Neural cell (in vitro differentiated cells): ENCODE results near the gene SPINK7.

Experiments
- CTCF ChIP-seq: fragments of 450-650 bp; IDR thresholded peaks from 2 replicates; pipeline ENCODE4 v1.5.1; 2014; ENCODE audit warnings: antibody characterized with exemption, mild to moderate bottlenecking, moderate library complexity; ENCODE audit not compliant: poor library complexity, severe bottlenecking
- EP300 ChIP-seq: fragments of 450-650 bp; conservative IDR thresholded peaks from 2 replicates; pipeline ENCODE4 v1.6.1; 2014; ENCODE audit warnings: antibody characterized with exemption, mild to moderate bottlenecking, moderate library complexity; ENCODE audit not compliant: poor library complexity, severe bottlenecking
- EZH2 ChIP-seq: fragments of 200-600, 300-800 bp; shearing (Covaris generic), sonication (generic); IDR thresholded peaks from 2 replicates; pipeline ENCODE4 v1.6.1; 2014; ENCODE audit warnings: antibody characterized with exemption, low read length, borderline replicate concordance, mild to moderate bottlenecking; ENCODE audit not compliant: insufficient read depth, poor library complexity, severe bottlenecking
- MXI1 ChIP-seq: fragments of 450-650 bp; conservative IDR thresholded peaks from 2 replicates; pipeline ENCODE4 v1.6.1; 2014; ENCODE audit warnings: antibody characterized with exemption, mild to moderate bottlenecking; ENCODE audit not compliant: poor library complexity, severe bottlenecking
- POLR2AphosphoS5 ChIP-seq: IDR thresholded peaks from 2 replicates; pipeline ENCODE4 v1.6.1; 2012
- RAD21 ChIP-seq: fragments of 450-650 bp; conservative IDR thresholded peaks from 2 replicates; pipeline ENCODE4 v1.6.1; 2014; ENCODE audit warnings: antibody characterized with exemption, mild to moderate bottlenecking, moderate library complexity
- REST ChIP-seq: IDR thresholded peaks from 2 replicates; pipeline ENCODE4 v1.6.1; 2012; ENCODE audit warnings: borderline replicate concordance
- SMC3 ChIP-seq: fragments of 450-650 bp; conservative IDR thresholded peaks from 2 replicates; pipeline ENCODE4 v1.6.1; 2014; ENCODE audit warnings: antibody characterized with exemption, mild to moderate bottlenecking, moderate library complexity; ENCODE audit not compliant: poor library complexity
- TAF1 ChIP-seq: IDR thresholded peaks from 2 replicates; pipeline ENCODE4 v1.6.1; 2012; ENCODE audit warnings: low read depth

DNA sequence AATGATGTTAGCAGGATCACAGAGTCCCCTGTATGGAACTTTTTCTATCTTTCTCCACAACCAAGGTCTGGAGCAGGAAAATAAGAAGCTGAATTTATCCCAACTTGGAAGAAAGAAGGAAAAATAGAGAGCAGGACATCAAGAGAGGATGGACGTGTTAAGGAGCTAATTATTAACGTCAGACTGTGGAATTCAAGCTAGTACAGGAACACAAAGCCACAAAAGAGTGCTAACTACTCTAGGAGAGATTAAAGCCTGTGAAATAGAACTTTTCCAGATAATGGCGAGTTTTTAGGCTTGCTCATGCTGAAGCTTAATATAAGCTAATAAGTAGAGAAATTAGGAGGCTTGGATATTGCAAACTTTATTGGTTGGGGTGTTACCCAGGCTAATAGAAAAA lies 44.3 kb upstream of the SPINK7 start:
- TF ChIP-seq CTCF (no peak), SMC3 (no peak), EZH2 (no peak), EP300 (no peak), REST (no peak), MXI1 (no peak), POLR2AphosphoS5 (no peak), TAF1 (no peak), RAD21 (no peak)
